Measurements from ENCODE around the gene ING3.
"Not testable (repeated sequence)": the region's sequence is repeated elsewhere in the genome, so short reads cannot be mapped to it uniquely, and the experiment has no call there.

Gene ING3

GRCh38 chr7:120951309-120951699 lies 727 bp downstream of the ING3 start:
- DNase-seq: no peak

- no peak for DNase-seq
Observed at GRCh38 chr7:120951826-120952225, 1.2 kb downstream of the ING3 start.

- no peak for DNase-seq
Observed at GRCh38 chr7:120955577-120956149, 5.1 kb downstream of the ING3 start.

- DNase-seq: no peak
Observed at GRCh38 chr7:120959929-120960484, 9.4 kb downstream of the ING3 start.

GRCh38 chr7:120960714-120961113 lies 10.1 kb downstream of the ING3 start:
- no peak for DNase-seq

GRCh38 chr7:120961638-120962173 lies 11.1 kb downstream of the ING3 start:
- no peak for DNase-seq

- DNase-seq: no peak
Observed at GRCh38 chr7:120964088-120964487, 13.5 kb downstream of the ING3 start.

- no peak for DNase-seq
Observed at GRCh38 chr7:120966961-120967360, 16.4 kb downstream of the ING3 start.

- DNase-seq: no peak
Observed at GRCh38 chr7:120973849-120974248, 23.3 kb downstream of the ING3 start.

GRCh38 chr7:120979765-120980499 lies 29.4 kb downstream of the ING3 start:
- DNase-seq: no peak

- DNase-seq: no peak
Observed at GRCh38 chr7:120981117-120981516, 30.5 kb downstream of the ING3 start.

- DNase-seq: no peak
Observed at GRCh38 chr7:120981888-120982615, 31.5 kb downstream of the ING3 start.

GRCh38 chr7:120983592-120983991 lies 33.0 kb downstream of the ING3 start:
- not testable (repeated sequence) for DNase-seq

- DNase-seq: no peak
Observed at GRCh38 chr7:120984406-120984805, 33.8 kb downstream of the ING3 start.

GRCh38 chr7:120985130-120985758 lies 34.7 kb downstream of the ING3 start:
- DNase-seq: no peak

GRCh38 chr7:120985839-120986238 lies 35.3 kb downstream of the ING3 start:
- DNase-seq: no peak

GRCh38 chr7:120986650-120987049 lies 36.1 kb downstream of the ING3 start:
- no peak for DNase-seq

GRCh38 chr7:120987280-120987679 lies 36.7 kb downstream of the ING3 start:
- no peak for DNase-seq

- DNase-seq: peak; percentile 12
Observed at GRCh38 chr7:120987683-120988590, 37.4 kb downstream of the ING3 start.

- no peak for DNase-seq
Observed at GRCh38 chr7:120988591-120989256, 38.1 kb downstream of the ING3 start, which contains the start of gene CPED1. Gene CPED1 (plus strand): TSS chr7:120988711. CDS start chr7:120989622, 911 bp downstream.
